Hematopoietic multipotent progenitor cell treated with erythropoietin and hydrocortisone succinate and interleukin-3 and kit ligand, for 15 days (in vitro differentiated cells): ENCODE results near the gene MAD2L1BP.
"Not testable (repeated sequence)": the region's sequence is repeated elsewhere in the genome, so short reads cannot be mapped to it uniquely, and the experiment has no call there.

ENCODE experiments used
- DNase-seq: peaks from one replicate; pipeline ENCODE4 v3.0.0-alpha.2; 2015; ENCODE audit warnings: low spot score

MAD2L1BP gene

DNA sequence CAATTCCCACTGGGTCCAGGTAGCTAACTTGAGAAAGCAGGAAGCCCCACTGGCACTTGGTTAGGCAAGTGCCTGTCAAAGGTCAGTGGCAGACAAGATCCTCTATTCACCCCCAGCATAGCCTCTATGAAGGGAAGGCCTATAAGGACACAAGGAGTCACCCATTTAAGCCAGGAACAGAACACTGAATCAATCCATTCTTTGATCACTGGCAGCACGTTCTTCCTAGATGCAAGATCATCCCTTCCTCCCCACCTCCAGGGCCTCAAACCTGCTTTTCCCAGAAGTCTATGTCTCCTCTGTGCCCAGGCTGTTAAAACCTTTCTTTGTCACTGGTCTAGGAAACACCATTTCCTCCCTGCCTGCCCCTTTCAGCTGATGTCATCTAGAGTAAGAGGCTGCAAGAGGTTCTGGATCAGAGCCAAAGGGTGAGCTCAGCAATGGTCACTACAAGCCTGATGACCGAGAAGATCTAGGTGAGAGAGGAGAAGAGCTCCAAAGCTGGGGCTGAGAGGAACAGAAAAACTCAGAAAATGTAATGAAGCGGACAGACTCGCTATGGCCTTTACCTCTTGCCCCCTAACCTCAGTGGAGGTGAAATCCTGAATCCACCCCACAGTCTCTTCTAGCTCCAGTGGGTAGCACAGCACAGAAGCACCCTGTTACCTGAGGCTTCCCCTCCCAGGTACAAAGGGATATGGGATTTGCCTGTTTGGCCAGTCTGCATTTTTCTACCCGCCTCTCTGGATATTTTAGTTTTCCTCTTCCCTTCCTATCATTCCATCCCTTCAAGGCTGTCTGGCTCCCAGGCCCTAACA is 8.4 kb upstream of the MAD2L1BP start:
- peak; percentile 81 for DNase-seq

DNA sequence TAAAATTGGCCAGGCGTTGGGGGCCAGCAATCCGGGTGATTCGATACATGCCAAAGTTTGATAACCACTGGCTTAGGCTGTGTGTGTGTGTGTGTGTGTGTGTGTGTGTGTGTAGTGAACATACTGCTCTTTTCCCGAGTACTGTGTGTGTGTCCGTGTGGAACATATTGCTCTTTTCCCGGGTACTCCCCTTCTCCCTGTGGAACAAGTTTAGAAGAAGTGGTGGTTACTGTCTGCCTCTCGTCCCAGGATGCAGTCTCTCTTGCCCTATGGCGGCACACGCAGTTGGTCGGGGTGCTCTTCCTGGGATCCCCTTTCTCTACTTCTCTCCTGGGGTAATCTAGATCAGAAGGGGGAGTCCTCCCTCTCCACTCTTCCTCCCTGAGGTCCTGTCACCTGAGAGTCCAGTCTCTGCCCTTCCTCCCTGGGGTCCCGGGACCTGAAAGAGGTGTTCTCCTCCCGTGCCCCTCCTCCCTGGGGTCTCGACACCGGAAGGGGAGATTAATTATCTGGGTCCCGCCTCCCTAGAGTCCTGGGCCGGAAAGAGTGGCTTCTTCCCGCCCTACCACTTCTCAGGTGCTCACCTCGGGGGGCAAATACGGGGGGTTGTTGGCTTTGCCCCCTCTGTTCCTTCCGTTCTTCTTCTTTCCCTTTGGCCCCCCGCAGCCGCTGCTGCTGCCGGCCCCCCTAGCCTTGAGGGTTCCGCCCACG is 7.1 kb upstream of the MAD2L1BP start:
- peak; percentile 38 for DNase-seq

DNA sequence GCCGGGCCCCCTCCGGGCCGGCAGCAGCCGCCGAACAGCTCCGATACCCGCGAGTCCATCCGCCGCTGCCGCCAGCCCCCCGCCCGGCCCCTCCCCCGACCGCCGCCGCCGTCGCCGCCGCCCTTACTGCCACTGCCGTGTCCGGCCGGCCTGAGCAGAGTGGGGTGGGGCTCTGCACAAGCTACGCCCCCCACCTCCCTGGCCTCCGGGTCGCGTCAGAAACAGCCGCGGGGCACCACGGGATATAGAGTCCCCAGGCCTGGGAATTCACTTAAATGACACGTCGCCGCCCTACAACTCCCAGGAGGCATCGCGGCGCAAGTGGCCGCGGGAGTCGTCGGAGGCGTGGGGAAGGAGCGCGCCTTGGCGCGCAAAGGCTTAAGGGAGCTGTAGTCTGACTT is 6.5 kb upstream of the MAD2L1BP start, which contains the start of gene GTPBP2:
GTPBP2 (minus strand) TSS at position 161 of the 401 bp plus-strand sequence; CDS start at position 59, 102 bp downstream.
- DNase-seq, result peak; percentile 97

DNA sequence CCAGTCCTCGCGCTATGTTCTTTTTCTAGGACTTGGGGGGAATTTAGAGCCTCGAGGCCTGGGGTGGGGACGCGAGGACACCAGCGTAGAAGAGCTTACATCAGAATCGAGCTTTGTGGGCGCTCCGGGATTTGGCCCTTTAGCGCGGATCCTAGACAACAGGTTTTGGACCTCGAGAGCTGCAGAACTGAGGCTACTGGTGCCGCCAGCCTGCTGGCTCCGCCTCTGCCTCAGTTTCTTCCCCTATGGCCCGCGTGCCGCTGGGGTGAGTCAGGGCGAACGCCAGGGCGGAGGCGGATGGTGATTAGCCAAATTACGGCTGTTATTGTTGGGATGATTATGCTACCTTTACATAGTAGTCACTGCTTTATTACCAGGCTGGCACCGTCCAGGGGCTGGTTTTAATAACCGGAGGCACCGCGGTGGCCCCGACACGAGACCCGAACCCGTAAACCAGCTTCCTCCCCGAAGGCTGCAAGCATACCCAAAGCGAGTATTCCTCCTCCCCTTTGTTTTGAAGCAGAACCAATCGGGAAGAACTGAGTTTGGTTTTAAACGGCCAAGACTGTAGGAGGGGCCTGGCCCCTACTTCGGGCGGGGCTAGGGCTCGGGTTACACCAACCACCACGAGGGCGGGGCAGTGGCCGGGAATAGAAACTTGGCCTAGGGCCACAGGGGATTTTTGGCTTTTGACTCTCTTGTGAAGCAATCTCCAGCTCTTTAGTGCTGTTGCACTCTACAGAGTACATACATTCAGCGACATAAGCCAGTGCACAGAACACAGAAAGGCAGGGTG is 5.9 kb upstream of the MAD2L1BP start:
- DNase-seq, result peak; percentile 97

DNA sequence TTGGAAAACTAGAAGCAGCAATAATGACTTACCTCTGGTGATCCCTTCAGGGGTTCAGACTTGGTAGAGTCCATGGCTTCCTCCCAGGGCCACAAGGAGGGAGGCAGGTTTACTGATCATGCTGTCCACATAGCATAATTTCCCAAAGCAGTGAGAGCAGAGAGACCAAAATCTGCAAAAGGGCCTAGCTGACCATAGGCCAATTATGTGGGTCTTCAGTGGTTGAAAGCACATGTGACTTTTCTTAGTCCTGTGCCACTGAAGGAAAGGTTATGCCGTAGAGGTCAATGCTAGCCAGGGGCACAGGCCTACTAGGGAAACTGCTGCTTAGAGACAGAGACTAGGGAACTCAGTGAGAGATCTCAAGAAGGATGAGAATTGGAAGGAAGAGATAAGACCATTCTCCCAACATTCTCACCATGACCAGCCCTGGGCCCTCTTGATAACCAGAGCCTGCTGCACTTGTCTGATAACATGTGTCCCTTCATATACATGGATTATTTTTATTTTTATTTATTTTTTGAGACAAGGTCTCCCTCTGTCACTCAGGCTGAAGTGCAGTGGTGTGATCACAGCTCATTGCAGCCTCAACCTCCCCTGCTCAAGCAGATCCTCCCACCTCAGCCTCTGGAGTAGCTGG is 4.5 kb upstream of the MAD2L1BP start:
- peak; percentile 93 for DNase-seq

DNA sequence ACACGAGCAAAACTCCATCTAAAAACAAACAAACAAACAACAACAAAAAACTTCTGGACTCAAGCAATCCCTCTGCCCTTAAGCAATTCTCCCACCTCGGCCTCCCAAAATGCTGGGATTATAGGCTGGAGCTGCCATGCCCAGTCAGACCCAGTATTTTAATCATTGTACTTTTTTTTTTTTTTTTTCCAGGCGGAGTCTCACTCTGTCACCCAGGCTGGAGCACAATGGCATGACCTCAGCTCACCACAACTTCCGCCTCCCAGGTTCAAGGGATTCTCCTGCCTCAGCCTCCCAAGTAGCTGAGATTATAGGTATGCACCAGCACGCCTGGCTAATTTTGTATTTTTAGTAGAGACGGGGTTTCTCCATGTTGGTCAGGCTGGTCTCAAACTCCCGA is 2.6 kb upstream of the MAD2L1BP start:
- not testable (repeated sequence) for DNase-seq

DNA sequence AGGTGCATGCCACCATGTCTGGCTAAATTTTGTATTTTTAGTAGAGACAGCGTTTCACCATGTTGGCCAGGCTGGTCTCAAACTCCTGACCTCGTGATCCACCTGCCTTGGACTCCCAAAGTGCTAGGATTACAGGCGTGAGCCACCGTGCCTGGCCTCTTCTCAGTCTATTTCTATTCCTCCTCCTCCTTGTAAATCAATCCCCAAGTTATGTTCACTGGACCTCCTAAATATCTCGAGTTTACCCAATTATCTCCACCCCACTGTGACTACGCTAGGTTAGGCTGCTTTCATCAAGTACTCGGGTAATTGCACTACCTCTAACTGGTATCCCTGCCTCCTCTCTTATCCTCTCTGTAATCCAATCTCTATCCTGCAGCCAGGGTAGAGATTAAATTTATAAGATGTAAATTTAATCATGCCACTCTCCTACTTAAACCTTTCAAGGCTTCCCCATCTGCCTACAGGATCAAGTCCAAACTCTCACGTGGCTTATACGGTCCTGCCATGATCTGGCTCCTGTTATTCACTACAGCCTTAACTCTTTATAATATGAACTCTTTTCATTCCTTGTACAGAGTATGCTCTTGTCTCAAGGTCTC is 837 bp upstream of the MAD2L1BP start:
- DNase-seq, result no peak

DNA sequence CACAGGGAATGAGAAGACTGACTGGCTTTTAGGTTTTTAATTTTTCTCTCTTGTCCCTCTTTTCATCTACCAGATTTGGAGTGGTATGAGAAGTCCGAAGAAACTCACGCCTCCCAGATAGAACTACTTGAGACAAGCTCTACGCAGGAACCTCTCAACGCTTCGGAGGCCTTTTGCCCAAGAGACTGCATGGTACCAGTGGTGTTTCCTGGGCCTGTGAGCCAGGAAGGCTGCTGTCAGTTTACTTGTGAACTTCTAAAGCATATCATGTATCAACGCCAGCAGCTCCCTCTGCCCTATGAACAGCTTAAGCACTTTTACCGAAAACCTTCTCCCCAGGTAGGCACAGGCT is 644 bp downstream of the MAD2L1BP start:
- DNase-seq, result no peak

DNA sequence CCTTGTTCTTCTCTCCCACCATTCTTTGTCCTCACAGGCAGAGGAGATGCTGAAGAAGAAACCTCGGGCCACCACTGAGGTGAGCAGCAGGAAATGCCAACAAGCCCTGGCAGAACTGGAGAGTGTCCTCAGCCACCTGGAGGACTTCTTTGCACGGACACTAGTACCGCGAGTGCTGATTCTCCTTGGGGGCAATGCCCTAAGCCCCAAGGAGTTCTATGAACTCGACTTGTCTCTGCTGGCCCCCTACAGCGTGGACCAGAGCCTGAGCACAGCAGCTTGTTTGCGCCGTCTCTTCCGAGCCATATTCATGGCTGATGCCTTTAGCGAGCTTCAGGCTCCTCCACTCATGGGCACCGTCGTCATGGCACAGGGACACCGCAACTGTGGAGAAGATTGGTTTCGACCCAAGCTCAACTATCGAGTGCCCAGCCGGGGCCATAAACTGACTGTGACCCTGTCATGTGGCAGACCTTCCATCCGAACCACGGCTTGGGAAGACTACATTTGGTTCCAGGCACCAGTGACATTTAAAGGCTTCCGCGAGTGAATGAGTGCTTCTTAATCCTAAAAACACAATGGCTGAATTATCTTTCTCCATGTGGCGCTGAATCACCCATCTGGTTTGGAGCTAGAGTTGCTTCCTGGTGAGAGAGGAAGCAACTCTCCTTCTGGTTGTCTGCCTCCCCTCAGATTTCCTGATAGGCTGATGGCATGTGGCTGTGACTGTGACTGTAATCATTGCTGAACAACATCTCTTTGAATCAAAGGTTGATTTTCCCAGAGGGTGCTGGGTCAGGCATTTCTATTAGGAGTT is 4.6 kb downstream of the MAD2L1BP start:
- no peak for DNase-seq

DNA sequence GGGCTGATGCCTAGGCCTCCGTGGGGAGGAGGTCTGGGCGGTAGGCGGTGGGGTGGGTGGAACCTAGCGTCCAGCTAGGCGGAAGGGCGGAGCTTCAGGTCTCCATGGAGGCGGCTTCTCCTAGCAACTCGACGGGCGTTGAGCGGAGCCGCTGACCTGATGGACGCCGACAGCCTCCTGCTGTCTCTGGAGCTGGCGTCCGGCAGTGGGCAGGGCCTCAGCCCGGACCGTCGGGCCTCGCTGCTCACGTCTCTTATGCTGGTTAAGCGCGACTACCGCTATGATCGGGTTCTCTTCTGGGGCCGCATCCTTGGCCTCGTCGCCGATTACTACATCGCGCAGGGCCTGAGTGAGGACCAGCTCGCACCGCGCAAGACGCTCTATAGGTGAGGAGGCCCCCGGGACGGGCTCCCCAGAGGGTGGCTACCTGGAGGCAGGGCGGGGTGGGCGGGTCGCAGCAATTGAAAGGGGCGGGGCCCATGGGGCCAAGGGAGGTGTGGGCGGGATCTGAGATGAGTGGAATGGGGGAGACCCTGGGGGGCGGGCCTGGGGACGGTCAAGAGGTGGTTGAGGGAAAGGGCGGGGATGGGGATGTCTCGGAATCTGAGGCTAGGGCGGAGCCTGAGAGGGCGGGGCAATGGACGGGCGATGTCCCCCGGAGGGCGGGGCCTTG is 9.4 kb downstream of the MAD2L1BP start, which contains the start of gene RSPH9:
RSPH9 (plus strand) TSS at position 97 of the 673 bp plus-strand sequence; CDS start at position 160, 63 bp downstream.
- DNase-seq, result peak; percentile 77

DNA sequence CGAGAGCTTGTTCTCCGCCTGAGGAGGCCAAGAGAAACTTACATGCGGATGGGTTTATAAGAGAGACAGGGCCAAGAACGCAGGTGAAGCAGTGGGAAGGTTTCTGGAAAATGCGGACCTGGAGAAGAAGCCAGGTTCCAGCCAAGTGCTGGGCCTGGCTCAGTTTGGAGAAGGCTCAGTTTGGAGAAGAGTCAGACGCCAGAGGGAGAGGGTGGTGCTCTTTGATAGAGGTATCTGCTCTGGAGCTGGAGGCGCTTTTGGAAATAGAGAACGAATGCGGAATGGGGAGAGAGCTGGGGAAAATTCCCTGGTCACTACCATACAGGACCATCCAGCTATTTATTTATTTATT is 9.9 kb downstream of the MAD2L1BP start:
- no peak for DNase-seq

DNA sequence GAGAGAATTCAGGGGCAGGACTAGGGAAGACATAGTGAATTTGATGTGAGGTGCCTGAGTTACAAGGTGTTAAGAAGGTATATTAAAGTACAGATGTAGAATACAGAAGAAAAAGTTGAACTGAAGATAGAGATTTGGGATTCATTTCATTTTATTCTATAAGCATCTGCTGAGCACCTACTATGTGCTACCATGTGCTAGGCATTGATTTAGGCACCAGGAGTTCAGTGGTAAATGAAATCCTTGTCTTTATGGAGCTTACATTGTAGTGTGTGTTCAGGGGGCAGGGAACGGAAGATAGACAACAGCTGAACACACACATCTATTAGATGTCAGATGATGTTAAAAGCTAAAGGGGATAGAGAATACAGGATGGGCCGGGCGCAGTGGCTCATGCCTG is 12.0 kb downstream of the MAD2L1BP start:
- DNase-seq, result no peak

DNA sequence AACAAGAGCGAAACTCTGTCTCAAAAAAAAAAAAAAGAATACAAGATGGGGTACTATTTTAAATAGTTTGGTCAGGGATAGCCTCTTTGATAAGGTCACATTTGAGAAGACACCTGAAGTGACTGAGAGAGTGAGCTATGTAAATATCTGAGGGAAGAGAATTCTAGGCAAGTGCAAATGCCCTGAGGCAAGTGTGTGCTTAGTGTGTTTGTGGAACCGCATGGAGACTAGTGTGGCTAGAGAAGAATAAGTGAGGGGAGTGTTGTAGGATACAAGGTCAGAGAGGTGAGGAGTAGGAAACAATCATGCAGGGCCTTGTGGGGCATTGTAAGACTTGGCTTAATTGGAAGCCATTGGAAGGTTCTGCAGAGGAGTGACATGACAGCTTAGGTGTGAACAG is 12.6 kb downstream of the MAD2L1BP start:
- no peak for DNase-seq

DNA sequence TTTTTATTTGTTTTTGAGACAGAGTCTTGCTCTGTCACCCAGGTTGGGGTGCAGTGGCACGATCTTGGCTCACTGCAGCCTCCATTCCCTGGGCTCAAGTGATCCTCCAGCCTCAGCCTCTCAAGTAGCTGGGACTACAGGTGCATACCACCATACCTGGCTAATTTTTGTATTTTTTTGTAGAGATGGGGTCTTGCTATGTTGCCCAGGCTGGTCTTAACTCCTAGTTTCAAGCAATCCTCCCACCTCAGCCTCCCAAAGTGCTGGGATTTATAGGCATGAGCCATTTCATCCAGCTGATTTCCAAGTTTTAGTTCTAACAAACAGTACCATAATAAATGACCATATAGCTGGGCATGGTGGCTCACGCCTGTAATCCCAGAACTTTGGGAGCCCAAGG is 17.2 kb downstream of the MAD2L1BP start:
- not testable (repeated sequence) for DNase-seq

DNA sequence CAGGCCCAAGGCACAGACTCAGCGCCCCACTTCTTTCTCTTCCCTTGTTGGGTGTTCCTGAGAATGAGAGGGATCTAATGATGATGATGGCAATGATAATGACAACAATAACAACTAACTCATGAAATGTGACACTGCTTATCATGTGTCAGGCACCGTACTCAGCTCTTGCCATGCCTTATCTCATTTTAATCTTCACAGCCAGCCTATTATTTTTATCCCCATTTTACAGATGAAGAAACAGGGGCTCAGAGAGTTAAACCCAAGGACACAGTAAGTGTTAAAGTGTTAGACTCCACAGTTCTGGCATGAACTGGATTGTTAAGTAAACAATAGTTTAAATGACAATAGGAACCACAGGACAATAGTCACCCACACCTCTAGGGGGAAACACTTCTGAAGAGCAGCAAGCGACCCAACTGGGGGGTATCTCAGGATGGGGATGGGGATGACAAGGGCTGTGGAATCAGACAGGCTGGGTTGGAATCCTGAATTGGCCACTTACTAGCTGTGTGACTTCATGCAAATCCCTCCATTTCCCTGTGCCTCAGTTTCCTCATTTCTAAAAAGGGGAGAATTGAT is 21.7 kb downstream of the MAD2L1BP start:
- DNase-seq, result no peak

DNA sequence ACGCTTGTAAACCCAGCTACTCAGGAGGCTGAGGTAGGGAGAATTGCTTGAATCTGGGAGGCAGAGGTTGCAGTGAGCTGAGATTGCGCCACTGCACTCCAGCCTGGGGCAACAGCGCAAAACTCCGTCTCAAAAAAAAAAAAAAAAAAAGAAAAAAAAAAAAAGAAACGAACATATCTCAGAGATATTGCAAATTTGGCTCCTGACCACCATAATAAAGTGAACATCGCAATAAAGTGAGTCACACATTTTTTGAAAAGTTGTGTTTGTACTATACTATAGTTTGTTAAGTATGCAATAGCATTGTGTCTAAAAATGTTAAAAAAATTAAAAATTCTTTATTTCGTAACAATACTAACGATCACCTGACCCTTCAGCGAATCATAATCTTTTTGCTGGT is 22.5 kb downstream of the MAD2L1BP start:
- DNase-seq, result no peak

DNA sequence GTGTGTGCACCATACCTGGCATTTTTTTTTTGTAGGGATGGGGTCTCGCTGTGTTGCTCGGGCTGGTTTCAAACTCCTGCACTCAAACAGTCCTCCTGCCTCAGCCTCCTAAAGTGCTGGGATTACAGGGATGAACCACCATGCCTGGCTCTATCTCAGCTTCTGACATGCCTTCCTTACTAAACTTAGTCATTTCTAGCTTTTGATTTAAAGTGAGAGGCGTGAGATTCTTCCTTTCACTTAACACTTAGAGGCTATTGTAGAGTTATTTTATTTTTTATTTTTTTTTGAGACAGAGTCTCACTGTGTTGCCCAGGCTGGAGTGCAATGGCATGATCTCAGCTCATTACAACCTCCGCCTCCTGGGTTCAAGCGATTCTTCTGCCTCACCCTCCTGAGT is 27.3 kb downstream of the MAD2L1BP start:
- not testable (repeated sequence) for DNase-seq

DNA sequence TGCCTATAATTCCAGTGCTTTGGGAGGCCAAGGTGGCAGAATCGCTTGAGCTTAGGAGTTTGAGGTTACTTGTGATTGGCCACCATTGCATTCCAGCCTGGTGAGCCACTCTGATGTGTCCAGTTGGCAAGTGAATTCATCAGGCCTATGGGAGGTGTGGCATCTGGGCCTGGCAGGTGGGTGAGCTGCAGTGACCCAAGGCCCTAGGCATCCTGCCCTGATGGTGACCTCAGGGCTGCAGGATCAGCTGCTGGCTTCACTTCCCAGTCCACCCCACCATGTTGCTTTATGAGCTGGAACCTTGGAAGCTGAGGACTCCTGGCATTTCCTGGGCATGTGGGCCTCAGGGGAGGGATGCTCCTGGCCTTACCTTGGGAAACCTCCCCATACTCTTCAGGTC is 29.7 kb downstream of the MAD2L1BP start:
- DNase-seq, result no peak

DNA sequence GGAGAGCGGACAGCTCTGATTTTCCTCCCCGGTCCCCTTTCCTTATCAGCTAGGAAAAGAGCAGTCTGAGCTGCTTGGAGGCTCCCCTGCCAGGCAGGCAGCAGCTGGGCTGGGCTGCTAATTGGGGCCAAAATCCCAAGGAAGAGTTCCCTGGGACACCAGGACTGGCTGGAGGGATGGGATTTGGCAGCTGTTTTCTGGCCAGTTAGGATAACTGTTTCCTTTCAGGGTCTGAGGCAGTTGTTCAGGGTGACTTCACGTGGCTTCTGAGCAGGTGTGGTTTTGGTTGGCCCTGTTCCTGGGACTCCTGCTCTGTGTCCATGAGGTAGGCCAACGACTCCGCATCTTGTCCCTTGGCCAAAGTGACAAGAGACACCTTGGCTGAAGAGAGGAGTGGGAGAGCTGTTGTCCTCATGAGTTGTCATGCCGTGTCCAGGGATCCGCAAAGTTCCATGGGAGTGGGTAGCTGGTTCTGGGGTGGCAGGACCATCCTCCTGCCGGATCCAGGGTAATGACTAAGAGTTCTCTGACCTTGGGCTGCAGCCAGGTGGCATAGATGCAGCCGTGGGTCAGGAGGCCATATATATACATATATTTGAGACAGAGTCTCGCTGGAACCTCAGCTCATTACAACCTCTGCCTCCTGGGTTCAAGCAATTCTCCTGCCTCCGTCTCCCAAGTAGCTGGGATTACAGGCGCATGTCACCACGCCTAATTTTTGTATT is 30.7 kb downstream of the MAD2L1BP start:
- no peak for DNase-seq
